Activated T-cell treated with anti-CD3 and anti-CD28 coated beads, Interleukin-2, amount 50 U/mL, for 72 hours (primary cell): Measurements from ENCODE around the gene DUSP9. TPM values are rescaled to one million over a fixed set of nuclear protein-coding genes. Genes with fewer than 3 reads are reported as not detected.
A peak's percentile ranks its signal among the peaks of the same experiment; 100 is the strongest.
"Not testable (repeated sequence)": the region's sequence is repeated elsewhere in the genome, so short reads cannot be mapped to it uniquely, and the experiment has no call there.

Experiments used
- ATAC-seq, 2 donors: fragments of 150-1000 bp; cut with Tn5 transposase; replicated peaks in 1 of 2; 2 replicates each; pipeline ENCODE4 v1.10.0; 2021; ENCODE audit warnings: moderate library complexity in 2 of 2, mild to moderate bottlenecking in 1 of 2
- DNase-seq, 2 donors: peaks; one replicate each; pipeline ENCODE4 v3.0.0; 2021 to 2022; ENCODE audit warnings: mixed read lengths in 1 of 2
- H3K27ac Mint-ChIP-seq: one replicate; pipeline ENCODE4 v1.8.0; 2022; ENCODE audit warnings: mild to moderate bottlenecking, moderate library complexity, mixed read lengths
- H3K27me3 Mint-ChIP-seq: one replicate; pipeline ENCODE4 v1.8.0; 2022; ENCODE audit warnings: low read depth, mixed read lengths
- H3K36me3 Mint-ChIP-seq, 2 donors: one replicate each; pipeline ENCODE4 v1.8.0; 2022; ENCODE audit warnings: mixed read lengths in 2 of 2, mild to moderate bottlenecking in 1 of 2; ENCODE audit not compliant: insufficient read depth in 2 of 2
- H3K4me1 Mint-ChIP-seq: one replicate; pipeline ENCODE4 v1.8.0; 2022; ENCODE audit warnings: low read depth, mixed read lengths
- H3K4me3 Mint-ChIP-seq, 2 donors: one replicate each; pipeline ENCODE4 v1.8.0; 2022; ENCODE audit warnings: mild to moderate bottlenecking in 2 of 2, mixed read lengths in 2 of 2, moderate library complexity in 2 of 2
- H3K9me3 Mint-ChIP-seq, 2 donors: one replicate each; pipeline ENCODE4 v1.8.0; 2022; ENCODE audit warnings: mixed read lengths in 2 of 2
- total RNA-seq, 2 donors: library from RNA; stranded (reverse); gene quantifications; one replicate each; pipeline ENCODE4 v1.2.3, GENCODE V29; 2022

DUSP9 gene
- total RNA-seq, 2 donors from 2014 or later = not detected

DNA sequence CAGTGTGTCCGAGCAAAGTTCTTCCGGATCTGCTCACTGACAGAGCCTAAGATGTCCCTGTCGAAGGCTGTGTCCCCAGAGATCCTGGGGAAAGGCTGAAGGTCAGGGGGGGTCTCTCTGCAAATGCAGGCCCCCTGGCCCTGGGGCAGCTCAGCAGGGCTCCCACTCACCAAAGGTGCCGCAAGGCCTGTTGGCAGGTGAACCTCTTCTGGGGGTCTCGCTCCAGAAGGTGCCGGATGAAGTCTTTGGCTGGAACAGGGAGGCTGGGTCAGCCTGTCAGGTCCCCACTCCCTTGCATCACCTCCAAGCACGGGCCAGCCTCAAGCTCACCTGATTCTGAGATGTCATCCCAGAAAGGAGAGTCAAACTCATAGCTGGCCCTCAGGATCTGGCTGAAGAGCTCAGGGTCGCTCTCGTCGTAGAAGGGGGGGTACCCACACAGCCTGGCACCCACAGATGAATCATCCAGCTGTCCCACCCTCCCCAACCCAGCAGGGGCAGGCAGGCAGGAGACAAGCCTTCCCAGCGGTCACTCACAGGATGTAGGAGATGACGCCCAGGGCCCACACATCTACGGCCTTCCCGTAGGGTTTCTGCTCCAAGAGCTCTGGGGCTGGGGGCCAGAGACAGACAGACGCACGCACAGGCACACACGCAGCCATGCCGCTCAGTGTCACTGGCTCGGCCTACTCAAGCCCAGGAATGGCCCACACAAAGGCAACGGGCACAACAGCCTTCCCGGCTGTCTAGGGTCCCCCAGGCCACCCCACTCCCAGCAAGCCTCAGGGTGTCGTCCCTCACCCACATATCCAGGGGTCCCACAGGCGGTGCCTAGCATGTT is 24.0 kb downstream of the DUSP9 start:
- Mint-ChIP-seq H3K27ac (no peak overlapping the region), H3K9me3 (no peaks in the 10 kb centered on the region), H3K36me3 (no peaks in the 10 kb centered on the region), H3K4me1 (peaks cover 10% of the 10 kb centered on the region), H3K27me3 (peaks cover 45% of the 10 kb centered on the region), H3K4me3 (no peak overlapping the region)
- ATAC-seq (no peak), DNase-seq (no peak)

DNA sequence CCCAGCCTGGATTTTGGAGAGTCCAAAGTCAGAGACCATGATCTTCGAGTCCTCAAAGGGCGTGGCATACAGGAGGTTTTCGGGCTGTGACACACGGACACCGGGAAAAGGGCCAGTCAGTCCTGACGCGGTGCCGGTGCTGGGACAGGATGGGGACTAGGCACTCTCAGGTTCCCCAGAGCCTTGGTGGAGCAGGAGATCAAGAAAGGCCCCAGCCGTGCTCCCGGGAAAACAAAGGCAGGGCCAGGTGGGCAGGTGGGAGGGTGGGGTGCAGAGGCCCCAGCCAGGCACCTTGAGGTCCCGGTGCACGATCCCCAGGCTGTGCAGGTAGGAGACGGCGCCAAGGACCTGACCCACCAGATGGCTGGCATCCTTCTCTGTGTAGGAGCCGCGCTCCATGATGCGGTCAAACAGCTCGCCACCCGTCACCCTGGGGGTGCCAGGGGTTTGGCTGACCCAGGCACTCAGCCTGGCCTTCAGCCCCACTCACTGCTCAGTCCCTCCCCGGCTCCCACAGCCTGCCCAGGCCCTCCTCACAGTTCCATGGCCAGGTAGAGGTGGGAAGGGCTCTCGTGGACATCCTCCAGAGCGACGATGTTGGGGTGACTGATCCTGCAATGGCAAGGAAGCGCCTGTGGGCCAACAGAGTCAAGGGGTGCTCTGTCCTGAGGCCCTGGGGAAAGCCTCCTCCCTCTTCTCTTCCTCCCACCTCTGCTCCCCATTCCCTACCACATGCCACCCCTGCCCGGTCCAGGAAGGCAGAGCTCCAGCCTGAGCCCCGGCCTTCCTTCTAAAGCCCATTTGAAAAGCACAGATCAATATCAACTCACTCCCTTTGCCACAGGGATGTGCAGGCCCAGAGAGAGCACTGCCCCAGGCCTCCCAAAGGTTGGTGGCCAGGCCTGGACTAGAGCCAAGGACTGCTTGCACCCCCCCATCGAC is 24.9 kb downstream of the DUSP9 start:
- H3K36me3 Mint-ChIP-seq = no peaks in the 10 kb centered on the region
- peaks cover 10% of the 10 kb centered on the region for H3K4me1 Mint-ChIP-seq
- no peak overlapping the region for H3K27ac Mint-ChIP-seq
- H3K27me3 Mint-ChIP-seq = peaks cover 36% of the 10 kb centered on the region
- H3K9me3 Mint-ChIP-seq = no peaks in the 10 kb centered on the region
- no peak overlapping the region for H3K4me3 Mint-ChIP-seq
- ATAC-seq (no peak), DNase-seq (no peak)

DNA sequence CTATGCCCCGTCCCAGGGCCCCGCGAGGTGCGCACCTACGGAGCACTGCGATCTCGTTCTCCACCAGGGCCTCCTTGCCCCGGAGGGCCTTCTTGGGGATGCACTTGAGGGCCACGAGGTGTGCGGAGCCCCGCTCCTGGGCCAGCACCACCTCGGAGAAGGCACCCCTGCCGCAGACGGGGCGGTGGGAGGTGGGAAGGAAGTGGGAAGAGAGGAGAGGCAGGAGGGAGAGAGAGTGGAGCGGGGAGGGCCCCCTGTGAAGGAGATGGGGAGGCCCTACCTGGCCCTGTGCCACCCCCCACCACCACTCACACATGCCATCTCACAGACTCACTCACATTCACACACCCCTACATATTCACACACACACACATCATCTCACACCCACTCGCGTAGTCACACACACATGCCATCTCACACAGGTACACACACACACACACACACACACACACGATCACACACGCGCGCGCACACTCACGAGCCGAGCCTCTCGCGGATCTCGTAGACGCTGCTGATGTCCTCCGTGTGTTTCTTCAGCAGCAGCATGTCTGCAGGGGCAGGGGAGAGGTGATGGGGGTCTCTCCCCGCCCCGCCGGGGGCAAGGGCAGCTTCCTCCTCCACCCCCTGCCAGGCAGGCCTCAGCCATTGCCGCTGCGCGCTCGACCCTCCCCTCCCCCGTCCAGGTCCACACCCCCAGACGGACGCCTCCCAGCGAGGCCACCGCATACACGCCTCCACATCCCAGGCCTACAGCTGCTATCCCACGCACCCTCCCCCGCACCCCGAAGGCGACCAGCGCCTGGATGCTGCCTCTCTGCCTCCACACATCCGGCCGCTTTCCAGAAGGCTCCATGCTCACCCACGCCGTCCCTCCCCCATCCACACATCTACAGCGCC is 25.8 kb downstream of the DUSP9 start:
- Mint-ChIP-seq H3K27me3 (peaks cover 36% of the 10 kb centered on the region), H3K36me3 (no peaks in the 10 kb centered on the region), H3K9me3 (no peaks in the 10 kb centered on the region), H3K4me1 (peaks cover 4% of the 10 kb centered on the region), H3K4me3 (peak overlapping the region; percentile 4 to 53), H3K27ac (no peak overlapping the region)
- DNase-seq (no peak), ATAC-seq (no peak)

DNA sequence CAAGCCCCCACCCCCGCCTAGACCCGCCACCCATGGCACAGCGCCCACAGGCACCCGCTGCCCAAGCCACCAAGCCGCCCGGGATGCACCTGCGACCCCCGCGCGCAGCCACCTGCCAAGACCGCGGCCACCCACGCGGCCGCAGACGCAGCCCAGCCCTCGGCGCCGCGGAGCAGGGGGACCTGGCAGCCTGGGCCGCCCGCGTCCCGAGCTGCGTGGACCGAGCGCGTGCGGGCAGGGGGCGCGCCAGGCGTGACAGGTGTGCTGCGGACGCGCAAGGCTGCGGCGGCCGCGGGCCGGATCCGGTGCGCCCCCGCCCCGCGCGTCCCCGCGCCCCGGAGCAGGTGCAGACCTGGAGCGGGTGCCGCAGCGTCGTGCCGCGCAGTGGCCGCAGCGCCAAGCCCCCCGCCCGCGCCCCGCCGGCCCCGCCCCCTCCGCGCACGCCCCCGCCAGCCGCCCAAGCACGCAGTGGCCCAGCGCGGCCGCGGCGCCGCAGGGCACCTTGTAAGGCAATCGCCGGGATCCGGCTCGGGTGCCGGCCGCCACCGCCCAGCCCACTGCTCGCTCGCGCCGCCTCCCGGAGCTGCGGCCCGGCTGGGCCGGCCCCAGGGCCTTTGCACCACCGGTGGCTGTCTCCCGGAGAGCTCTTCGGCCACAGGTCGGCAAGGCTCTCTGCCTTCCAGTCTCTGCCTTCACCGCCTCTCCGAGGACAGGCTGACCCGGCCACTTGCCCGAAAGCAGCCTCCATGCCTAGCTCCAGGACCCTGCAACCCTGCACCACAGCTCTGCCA is 26.6 kb downstream of the DUSP9 start, which contains the start of gene PNCK:
Gene PNCK (minus strand): TSS at position 386 of the 791 bp plus-strand sequence. CDS start 737 bp downstream, outside the sequence.
- no peak for ATAC-seq

DNA sequence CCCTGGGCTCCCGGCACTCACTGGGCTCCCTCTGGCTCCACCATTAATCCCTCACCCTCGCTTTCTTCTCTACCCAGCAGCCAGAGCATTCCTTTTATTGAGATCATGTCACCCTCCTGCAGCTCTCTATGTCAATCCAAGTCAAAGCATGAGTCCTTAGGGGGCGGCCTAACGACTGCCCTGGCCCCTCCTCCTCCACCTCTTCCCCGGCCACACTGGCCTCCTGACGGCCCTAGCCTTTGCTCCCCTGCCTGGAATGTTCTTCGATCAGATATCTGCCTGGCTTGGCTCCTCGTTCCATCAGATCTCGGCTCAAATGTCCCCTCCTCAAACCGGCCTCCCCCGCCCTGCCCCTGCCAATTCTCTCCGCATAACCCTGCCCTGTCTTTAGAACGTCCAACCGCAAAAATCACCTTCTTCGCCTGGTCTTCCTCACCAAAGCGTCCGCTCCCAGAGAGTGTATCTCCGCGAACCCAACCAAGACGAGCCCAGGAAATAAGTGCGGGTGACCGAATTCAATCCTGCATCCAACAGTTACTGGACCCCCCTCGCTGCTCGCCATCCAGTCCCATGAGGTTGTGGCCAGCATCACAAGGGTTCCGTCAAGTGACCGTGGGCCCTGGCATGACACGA is 27.3 kb downstream of the DUSP9 start:
- peaks cover 43% of the 10 kb centered on the region for H3K27me3 Mint-ChIP-seq
- H3K27ac Mint-ChIP-seq = no peak overlapping the region
- ATAC-seq (no peak), DNase-seq (no peak)
- no peaks in the 10 kb centered on the region for H3K36me3 Mint-ChIP-seq
- H3K4me3 Mint-ChIP-seq = peak overlapping the region; percentile 23 to 61
- H3K4me1 Mint-ChIP-seq = no peaks in the 10 kb centered on the region
- no peaks in the 10 kb centered on the region for H3K9me3 Mint-ChIP-seq

More for the DNA sequence above, 26.6 kb downstream of the DUSP9 start, which contains the start of gene PNCK:
- Mint-ChIP-seq H3K4me1 (no peaks in the 10 kb centered on the region), H3K27me3 (peaks cover 41% of the 10 kb centered on the region), H3K36me3 (no peaks in the 10 kb centered on the region), H3K9me3 (no peaks in the 10 kb centered on the region), H3K27ac (no peak within 1 kb of the TSS), H3K4me3 (peak within 1 kb of the TSS; percentile 53 to 61)
- no peak for DNase-seq

DNA sequence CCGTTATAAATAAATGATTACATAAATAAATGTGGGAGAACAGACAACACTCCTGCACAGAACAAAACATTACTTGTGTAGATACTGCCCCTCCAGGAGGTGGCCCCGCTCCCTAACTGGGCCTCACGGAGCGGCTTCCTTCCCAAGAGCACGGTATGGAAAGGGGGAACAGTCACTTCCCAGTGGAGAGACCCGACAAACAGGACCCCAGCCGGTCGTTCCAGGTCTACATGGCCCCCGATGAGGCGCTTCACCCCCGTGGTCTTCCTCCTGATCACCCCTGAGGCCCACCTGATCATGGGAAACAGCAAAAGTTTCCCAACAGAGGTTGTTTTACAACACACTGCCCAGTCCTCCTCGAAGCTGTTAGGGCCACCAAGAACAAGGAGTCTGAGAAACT is 34.2 kb downstream of the DUSP9 start:
- H3K27ac Mint-ChIP-seq = no peak overlapping the region
- peaks cover 24% of the 10 kb centered on the region for H3K27me3 Mint-ChIP-seq
- no peak for DNase-seq
- no peak overlapping the region for H3K4me3 Mint-ChIP-seq
- no peaks in the 10 kb centered on the region for H3K36me3 Mint-ChIP-seq
- H3K9me3 Mint-ChIP-seq = no peaks in the 10 kb centered on the region
- ATAC-seq = no peak
- H3K4me1 Mint-ChIP-seq = no peaks in the 10 kb centered on the region

DNA sequence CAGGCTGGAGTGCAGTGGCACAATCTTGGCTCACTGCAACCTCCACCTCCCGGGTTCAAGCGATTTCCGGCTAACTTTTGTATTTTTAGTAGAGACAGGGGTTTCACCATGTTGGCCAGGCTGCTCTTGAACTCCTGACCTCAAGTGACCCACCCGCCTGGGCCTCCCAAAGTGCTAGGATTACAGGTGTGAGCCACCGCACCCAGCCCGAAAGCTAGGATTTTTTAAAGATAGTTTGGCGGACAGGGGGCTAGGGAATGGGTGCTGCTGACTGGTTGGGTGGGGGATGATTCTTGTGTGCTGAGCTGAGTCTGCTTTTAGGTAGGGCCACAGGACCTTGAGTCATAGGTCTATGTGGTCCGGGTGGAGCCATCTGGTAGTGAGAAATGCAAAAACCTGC is 36.5 kb downstream of the DUSP9 start:
- H3K27ac Mint-ChIP-seq, H3K4me3 Mint-ChIP-seq, DNase-seq, ATAC-seq, H3K4me1 Mint-ChIP-seq, H3K9me3 Mint-ChIP-seq, H3K36me3 Mint-ChIP-seq: not testable (repeated sequence)
- peaks cover 21% of the 10 kb centered on the region for H3K27me3 Mint-ChIP-seq

DNA sequence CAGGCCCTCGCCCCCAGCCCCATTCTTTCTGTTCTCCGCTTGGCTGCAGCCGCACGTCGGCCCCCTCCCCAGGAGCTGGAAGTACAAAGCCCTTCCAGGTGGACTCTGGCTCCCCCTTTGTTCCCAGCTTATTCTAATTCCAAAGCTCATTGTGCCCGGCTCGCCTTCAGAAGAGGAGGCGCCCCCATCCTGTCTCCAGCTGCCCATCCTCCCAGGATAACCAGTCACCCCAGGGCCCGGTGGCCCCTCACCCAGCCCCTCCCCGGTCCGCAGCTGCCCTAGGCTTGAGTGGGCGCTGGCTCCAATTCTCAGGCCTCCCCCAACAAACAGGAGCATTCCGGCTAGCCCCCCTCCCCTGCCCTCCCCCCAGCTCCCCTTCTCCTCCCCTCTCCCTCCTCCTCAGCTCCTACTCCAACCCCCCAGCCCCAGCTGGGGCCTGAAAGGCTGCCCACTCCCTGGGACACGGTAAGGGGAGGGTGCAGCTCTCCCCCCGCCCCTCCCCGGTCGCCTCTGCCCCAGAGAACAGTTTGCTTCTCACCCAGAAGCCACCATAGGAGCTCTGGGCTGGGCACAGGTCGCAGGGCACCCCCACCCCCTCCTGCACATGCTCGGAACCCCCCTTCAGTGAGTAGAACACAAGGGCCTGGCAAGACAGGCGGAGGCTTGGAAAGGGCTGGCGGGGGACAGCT is 37.6 kb downstream of the DUSP9 start:
- DNase-seq = no peak
- H3K4me3 Mint-ChIP-seq = no peak overlapping the region
- peaks cover 19% of the 10 kb centered on the region for H3K27me3 Mint-ChIP-seq
- ATAC-seq = no peak
- no peaks in the 10 kb centered on the region for H3K4me1 Mint-ChIP-seq
- no peaks in the 10 kb centered on the region for H3K9me3 Mint-ChIP-seq
- H3K27ac Mint-ChIP-seq = no peak overlapping the region
- no peaks in the 10 kb centered on the region for H3K36me3 Mint-ChIP-seq

DNA sequence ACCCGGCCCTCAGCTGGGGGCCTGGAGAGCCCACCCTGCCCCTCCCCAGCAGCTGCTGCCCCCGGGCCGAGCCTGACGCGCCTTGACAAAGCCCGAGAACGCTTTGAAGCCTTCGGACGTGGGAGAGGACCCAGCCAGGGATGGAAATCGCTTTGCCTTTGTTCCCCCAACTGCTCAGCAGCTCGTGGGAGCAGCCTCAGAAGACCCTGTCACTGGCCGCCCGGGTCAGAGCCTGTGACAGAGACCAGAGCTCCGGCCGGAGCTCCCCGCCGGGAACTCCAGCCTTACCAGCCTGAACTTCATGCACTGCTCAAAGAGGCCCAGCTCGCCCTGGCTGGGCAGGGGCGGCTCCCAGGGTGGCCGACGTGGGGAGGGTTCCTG is 38.1 kb downstream of the DUSP9 start:
- Mint-ChIP-seq H3K27me3 (peaks cover 19% of the 10 kb centered on the region), H3K27ac (no peak overlapping the region), H3K4me1 (no peaks in the 10 kb centered on the region), H3K4me3 (no peak overlapping the region), H3K9me3 (no peaks in the 10 kb centered on the region), H3K36me3 (no peaks in the 10 kb centered on the region)
- ATAC-seq (no peak), DNase-seq (no peak)

DNA sequence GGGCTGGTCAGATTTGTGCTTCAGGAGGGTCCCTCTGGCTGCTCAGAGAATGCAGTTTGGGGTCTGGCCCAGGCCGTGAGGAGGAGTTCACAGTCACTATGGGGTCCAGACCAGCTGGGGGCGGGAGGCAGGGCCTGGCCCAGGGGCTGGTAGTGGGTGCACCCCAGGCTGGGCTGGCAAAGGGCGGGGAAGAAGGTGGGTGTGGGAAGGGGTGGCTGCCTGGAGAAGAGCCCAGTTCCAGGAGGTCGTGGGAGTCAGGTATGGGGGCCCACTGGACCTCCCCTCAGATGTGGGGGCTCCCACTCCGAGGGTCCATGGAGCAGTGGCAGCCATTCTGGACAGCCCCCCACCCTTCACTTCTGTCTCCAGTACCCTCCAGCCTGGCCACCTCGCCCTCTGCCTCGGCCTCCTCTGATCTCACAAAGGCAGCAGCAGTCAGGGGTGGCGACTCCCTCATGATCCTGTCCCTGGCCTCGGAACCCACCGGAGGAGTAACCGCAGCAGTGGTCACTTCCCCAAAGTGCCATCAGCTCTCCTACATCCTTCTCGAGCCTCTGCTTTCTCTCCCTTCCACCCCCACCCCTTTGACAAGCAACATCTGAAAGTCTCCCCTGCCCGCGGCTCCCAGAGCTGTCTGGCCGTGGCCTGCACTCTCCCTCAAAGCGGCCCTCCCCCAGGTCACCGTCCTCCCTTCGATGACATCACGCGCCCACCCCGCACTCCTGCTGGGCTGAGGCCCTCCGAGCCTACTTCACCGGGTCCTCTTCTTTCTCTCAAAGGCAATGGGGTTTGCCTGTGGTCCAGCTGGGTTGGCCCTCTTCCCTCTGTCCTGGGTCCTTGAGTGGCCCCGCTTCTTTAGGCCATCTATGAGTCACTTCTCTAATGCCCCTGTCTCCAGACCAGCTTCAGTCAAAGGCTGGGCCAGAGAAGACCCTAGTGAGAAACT is 39.0 kb downstream of the DUSP9 start:
- Mint-ChIP-seq H3K4me1 (no peaks in the 10 kb centered on the region), H3K4me3 (peak overlapping the region in 1 of 2 donors; percentile 27)
- no peak for ATAC-seq

More for the DNA sequence above, 39.0 kb downstream of the DUSP9 start:
- no peak for DNase-seq
- Mint-ChIP-seq H3K9me3 (no peaks in the 10 kb centered on the region), H3K36me3 (no peaks in the 10 kb centered on the region), H3K27me3 (peaks cover 19% of the 10 kb centered on the region), H3K27ac (no peak overlapping the region)
